GM21360 (cell line): Measurements from ENCODE around the gene WDR5B.
"Not testable (repeated sequence)": the region's sequence is repeated elsewhere in the genome, so short reads cannot be mapped to it uniquely, and the experiment has no call there.

ENCODE experiments used
- ATAC-seq: cut with Tn5 transposase; IDR thresholded peaks from one replicate; pipeline ENCODE4 v1.9.1; 2021; ENCODE audit warnings: mild to moderate bottlenecking, moderate library complexity; ENCODE audit not compliant: unreplicated experiment

WDR5B gene

GRCh38 chr3:122374034-122374433 lies 41.8 kb downstream of the WDR5B start:
- ATAC-seq, result no peak

GRCh38 chr3:122366379-122366749 lies 49.5 kb downstream of the WDR5B start:
- no peak for ATAC-seq

- not testable (repeated sequence) for ATAC-seq
These were observed 50.1 kb downstream of the WDR5B start for GRCh38 chr3:122365582-122366378.

GRCh38 chr3:122365073-122365472 lies 50.8 kb downstream of the WDR5B start:
- ATAC-seq, result no peak

- ATAC-seq, result no peak
These were observed 51.4 kb downstream of the WDR5B start for GRCh38 chr3:122364490-122364889.
